BE2C (cell line): ENCODE data around the gene BEST4.
"Not testable (repeated sequence)": the region's sequence is repeated elsewhere in the genome, so short reads cannot be mapped to it uniquely, and the experiment has no call there.

Experiments
- DNase-seq: peaks from one replicate; pipeline ENCODE4 v3.0.0-alpha.2; 2020
- H3K27me3 ChIP-seq: fragments of 250-450 bp; sonication (Bioruptor Pico); 2 replicates; pipeline ENCODE4 v1.5.1; 2020; ENCODE audit warnings: mild to moderate bottlenecking
- H3K36me3 ChIP-seq: fragments of 250-450 bp; sonication (Bioruptor Pico); 2 replicates; pipeline ENCODE4 v1.5.1; 2020; ENCODE audit warnings: mild to moderate bottlenecking
- H3K4me1 ChIP-seq: fragments of 250-450 bp; sonication (Bioruptor Pico); 2 replicates; pipeline ENCODE4 v1.5.1; 2020
- H3K4me3 ChIP-seq: 2 replicates; pipeline ENCODE4 v1.5.1; 2011; ENCODE audit warnings: low read depth, low read length
- H3K9me3 ChIP-seq: fragments of 250-450 bp; sonication (Bioruptor Pico); 2 replicates; pipeline ENCODE4 v1.5.1; 2020
- CTCF ChIP-seq: IDR thresholded peaks from 2 replicates; pipeline ENCODE4 v1.5.1; 2012; ENCODE audit warnings: mild to moderate bottlenecking, low read depth, low read length

BEST4 gene

DNA sequence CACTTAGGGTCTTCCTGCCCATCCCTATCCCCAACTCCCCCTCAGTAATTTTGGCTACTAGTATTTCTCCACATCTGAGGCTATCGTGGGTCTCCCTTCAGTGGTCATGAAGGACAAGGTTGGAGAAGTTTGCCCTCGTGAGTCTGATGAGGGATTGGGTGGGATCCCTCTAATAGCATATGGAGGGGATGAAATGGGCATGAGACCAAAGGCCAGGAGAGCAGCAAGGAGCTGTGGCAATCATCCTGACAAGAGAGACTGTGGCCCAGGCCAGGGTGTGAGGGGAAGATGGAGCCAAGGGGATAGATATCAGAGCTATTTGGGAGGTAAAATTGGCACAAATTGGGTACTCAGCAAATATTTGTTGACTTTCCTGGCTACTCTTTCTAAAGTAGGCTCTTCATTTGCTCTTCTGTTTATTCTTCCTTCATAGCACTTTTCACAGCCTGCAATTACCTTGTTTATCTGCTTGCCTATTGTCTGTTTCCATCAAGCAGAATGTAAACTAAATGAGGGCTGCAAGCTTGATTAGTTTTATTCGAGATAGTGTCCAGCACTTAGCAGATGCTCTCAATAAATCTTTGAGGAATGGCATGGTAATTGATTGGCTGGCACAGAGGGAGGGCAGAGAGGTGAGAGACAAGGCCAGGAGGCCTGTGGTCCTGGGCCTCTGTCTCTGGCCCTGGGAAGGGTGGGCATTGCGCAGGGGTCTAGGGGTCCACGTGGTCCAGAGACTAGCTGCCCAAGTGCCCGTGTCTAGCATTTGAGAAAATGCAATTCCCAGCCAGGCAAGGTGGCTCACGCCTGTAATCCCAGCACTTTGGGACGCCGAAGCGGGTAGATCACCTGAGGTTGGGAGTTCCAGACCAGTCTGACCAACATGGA is 10.8 kb upstream of the BEST4 start:
- Histone ChIP-seq H3K27me3 (no peaks in the 10 kb centered on the region), H3K4me3 (no peak overlapping the region), H3K36me3 (no peaks in the 10 kb centered on the region), H3K9me3 (no peaks in the 10 kb centered on the region), H3K4me1 (peaks cover 5% of the 10 kb centered on the region)
- DNase-seq: no peak
- no peak for TF ChIP-seq CTCF

DNA sequence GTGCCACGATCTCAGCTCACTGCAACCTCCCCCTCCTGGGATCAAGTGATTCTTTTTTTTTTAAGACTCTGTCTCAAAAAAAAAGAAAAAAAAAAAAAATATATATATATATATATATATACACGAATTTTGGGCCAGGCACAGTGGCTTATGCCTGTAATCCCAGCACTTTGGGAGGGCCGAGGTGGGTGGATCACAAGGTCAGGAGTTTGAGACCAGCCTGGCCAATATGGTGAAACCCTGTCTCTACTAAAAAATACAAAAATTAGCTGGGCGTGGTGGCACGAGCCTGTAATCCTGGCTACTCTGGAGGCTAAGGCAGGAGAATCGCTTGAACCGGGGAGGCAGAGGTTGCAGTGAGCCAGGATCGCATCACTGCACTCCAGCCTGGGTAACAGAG is 9.9 kb upstream of the BEST4 start:
- not testable (repeated sequence) for H3K27me3 ChIP-seq, H3K9me3 ChIP-seq, DNase-seq, H3K36me3 ChIP-seq, H3K4me3 ChIP-seq, H3K4me1 ChIP-seq

- TF ChIP-seq CTCF: no peak
- H3K9me3 ChIP-seq: no peaks in the 10 kb centered on the region
- H3K27me3 ChIP-seq: no peaks in the 10 kb centered on the region
- DNase-seq: no peak
- no peak overlapping the region for H3K4me3 ChIP-seq
- no peaks in the 10 kb centered on the region for H3K36me3 ChIP-seq
- H3K4me1 ChIP-seq: no peaks in the 10 kb centered on the region
Observed at GRCh38 chr1:44792736-44793502, 4.9 kb upstream of the BEST4 start.

GRCh38 chr1:44790968-44791801 is 3.2 kb upstream of the BEST4 start:
- H3K4me1 ChIP-seq: no peaks in the 10 kb centered on the region
- no peaks in the 10 kb centered on the region for H3K36me3 ChIP-seq
- H3K9me3 ChIP-seq: no peaks in the 10 kb centered on the region
- DNase-seq: no peak
- TF ChIP-seq CTCF: no peak
- H3K4me3 ChIP-seq: no peak overlapping the region
- no peaks in the 10 kb centered on the region for H3K27me3 ChIP-seq

DNA sequence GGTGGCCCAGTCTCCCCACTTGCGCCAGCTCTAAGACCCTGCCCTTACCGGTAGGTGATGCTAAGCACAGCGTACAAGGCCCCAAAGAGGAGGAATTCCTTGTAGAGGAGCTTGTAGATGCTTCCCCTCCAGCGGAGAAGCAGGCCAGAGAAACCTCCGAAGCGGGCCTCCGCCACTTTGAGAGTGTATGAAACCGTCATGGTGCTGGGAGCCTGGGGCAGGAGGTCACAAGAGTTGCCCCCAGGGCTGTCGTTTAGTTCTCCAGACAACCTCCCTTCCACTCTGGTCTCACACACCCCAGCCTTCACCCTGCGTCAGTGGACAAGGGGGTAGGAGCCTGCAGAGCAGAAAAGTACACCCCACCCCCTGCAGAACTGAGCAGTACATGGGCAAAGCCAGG is 464 bp downstream of the BEST4 start:
- no peaks in the 10 kb centered on the region for H3K36me3 ChIP-seq
- no peak overlapping the region for H3K4me3 ChIP-seq
- no peaks in the 10 kb centered on the region for H3K27me3 ChIP-seq
- no peaks in the 10 kb centered on the region for H3K4me1 ChIP-seq
- no peak for DNase-seq
- no peak for TF ChIP-seq CTCF
- H3K9me3 ChIP-seq: no peaks in the 10 kb centered on the region

- Histone ChIP-seq H3K4me1 (no peaks in the 10 kb centered on the region), H3K9me3 (no peaks in the 10 kb centered on the region), H3K4me3 (peak overlapping the region; percentile 44), H3K27me3 (no peaks in the 10 kb centered on the region), H3K36me3 (no peaks in the 10 kb centered on the region)
- no peak for TF ChIP-seq CTCF
- no peak for DNase-seq
Observed at GRCh38 chr1:44786841-44787426, 1.0 kb downstream of the BEST4 start.
